IMR-90 (cell line): ENCODE data around the gene VWA5A. TPM values are rescaled to one million over a fixed set of nuclear protein-coding genes. Genes with fewer than 3 reads are reported as not detected.
A peak's percentile ranks its signal among the peaks of the same experiment; 100 is the strongest.

Source experiments
- ATAC-seq: fragments of 200-7000 bp; cut with Tn5 transposase; 2 replicates; pipeline ENCODE4 v1.9.1; 2020; ENCODE audit warnings: low read depth, mild to moderate bottlenecking, moderate library complexity
- BruUV-seq: library from RNA; stranded (reverse); fragments of 400-500 nt; replicated peaks from 2 replicates; lab custom pipeline; 2021; lab: Mats Ljungman, UMichigan
- CTCF ChIA-PET: fragments of 300-600 bp; formaldehyde crosslinking; extraction: SDS; loops from one replicate; lab custom pipeline; 2021; ENCODE audit warnings: antibody characterized with exemption; lab: Yijun Ruan, JAX
- POLR2A ChIA-PET: fragments of 300-600 bp; sonication (Branson Sonifier 250); formaldehyde crosslinking; loops from one replicate; lab custom pipeline; 2022; ENCODE audit warnings: antibody characterized with exemption; ENCODE audit not compliant: unreplicated experiment; lab: Charles Lee
- DNase-seq: peaks from one replicate; pipeline ENCODE4 v3.0.0; 2013
- H2AFZ ChIP-seq: replicated peaks from 2 replicates; pipeline ENCODE3; 2013; ENCODE audit warnings: low read length, mild to moderate bottlenecking; ENCODE audit not compliant: poor library complexity
- H2AK5ac ChIP-seq: 2 replicates; pipeline ENCODE4 v1.6.1; 2013; ENCODE audit warnings: low read depth, low read length, inconsistent platforms
- H2AK9ac ChIP-seq: replicated peaks from 2 replicates; pipeline ENCODE3; 2013; ENCODE audit warnings: mild to moderate bottlenecking, low read depth, low read length, moderate library complexity; ENCODE audit not compliant: poor library complexity
- H2BK120ac ChIP-seq: 2 replicates; pipeline ENCODE4 v1.6.1; 2013; ENCODE audit warnings: low read depth, low read length, inconsistent platforms
- H2BK15ac ChIP-seq: 3 replicates; pipeline ENCODE4 v1.6.1; 2013; ENCODE audit warnings: low read depth, low read length, inconsistent platforms
- H2BK20ac ChIP-seq: 2 replicates; pipeline ENCODE4 v1.6.1; 2013; ENCODE audit warnings: low read depth, mild to moderate bottlenecking, inconsistent platforms, low read length, moderate library complexity
- H2BK5ac ChIP-seq: 2 replicates; pipeline ENCODE4 v1.6.1; 2013; ENCODE audit warnings: mild to moderate bottlenecking, low read depth, low read length, inconsistent platforms; ENCODE audit not compliant: poor library complexity, severe bottlenecking
- H3K14ac ChIP-seq: replicated peaks from 2 replicates; pipeline ENCODE4 v1.6.1; 2013; ENCODE audit warnings: low read depth, low read length, inconsistent platforms
- H3K18ac ChIP-seq: 2 replicates; pipeline ENCODE4 v1.6.1; 2013; ENCODE audit warnings: low read depth, low read length, control low read depth
- H3K23ac ChIP-seq: 2 replicates; pipeline ENCODE4 v1.6.1; 2013; ENCODE audit warnings: low read depth, low read length, inconsistent platforms
- H3K27ac ChIP-seq: 2 replicates; pipeline ENCODE4 v1.5.1; 2013; ENCODE audit warnings: mild to moderate bottlenecking, control low read depth, low read length; ENCODE audit not compliant: insufficient read depth
- H3K27me3 ChIP-seq: 2 replicates; pipeline ENCODE4 v1.6.1; 2013; ENCODE audit warnings: low read length; ENCODE audit not compliant: control insufficient read depth, insufficient read depth
- H3K36me3 ChIP-seq: 2 replicates; pipeline ENCODE4 v1.6.1; 2013; ENCODE audit warnings: low read length, mixed read lengths; ENCODE audit not compliant: control insufficient read depth, insufficient read depth
- H3K4ac ChIP-seq: 2 replicates; pipeline ENCODE4 v1.6.1; 2013; ENCODE audit warnings: low read depth, low read length, inconsistent platforms
- H3K4me1 ChIP-seq: 2 replicates; pipeline ENCODE4 v1.6.1; 2013; ENCODE audit warnings: low read length, mixed read lengths; ENCODE audit not compliant: control insufficient read depth, insufficient read depth
- H3K4me2 ChIP-seq: 2 replicates; pipeline ENCODE4 v1.6.1; 2013; ENCODE audit warnings: low read depth, mild to moderate bottlenecking, control low read depth, low read length, moderate library complexity
- H3K4me3 ChIP-seq: 2 replicates; pipeline ENCODE4 v1.5.1; 2013; ENCODE audit warnings: low read depth, mild to moderate bottlenecking, control low read depth, low read length, moderate library complexity; ENCODE audit not compliant: insufficient read depth
- H3K56ac ChIP-seq: 2 replicates; pipeline ENCODE4 v1.6.1; 2013; ENCODE audit warnings: low read length, inconsistent platforms; ENCODE audit not compliant: insufficient read depth; ENCODE audit errors: extremely low read depth
- H3K79me1 ChIP-seq, 2 experiments: 2 replicates each; pipeline ENCODE4 v1.6.1; 2013; ENCODE audit warnings: low read length in 2 of 2, inconsistent platforms in 1 of 2, low read depth in 1 of 2
- H3K9ac ChIP-seq: 2 replicates; pipeline ENCODE4 v1.6.1; 2013; ENCODE audit warnings: low read depth, low read length, control low read depth
- H3K9me1 ChIP-seq: 2 replicates; pipeline ENCODE4 v1.6.1; 2013; ENCODE audit warnings: low read length, inconsistent platforms; ENCODE audit not compliant: insufficient read depth
- H3K9me3 ChIP-seq: 2 replicates; pipeline ENCODE4 v1.6.1; 2013; ENCODE audit warnings: low read length; ENCODE audit not compliant: control insufficient read depth, insufficient read depth
- H4K20me1 ChIP-seq: 2 replicates; pipeline ENCODE4 v1.6.1; 2013; ENCODE audit warnings: low read length, inconsistent platforms; ENCODE audit not compliant: insufficient read depth
- H4K5ac ChIP-seq: 2 replicates; pipeline ENCODE4 v1.6.1; 2013; ENCODE audit warnings: mild to moderate bottlenecking, low read depth, low read length, control low read depth
- H4K8ac ChIP-seq, 2 experiments: 2 replicates each; pipeline ENCODE4 v1.6.1; 2013; ENCODE audit warnings: low read depth in 2 of 2, low read length in 2 of 2, control low read depth in 1 of 2, inconsistent platforms in 1 of 2
- H4K91ac ChIP-seq: 2 replicates; pipeline ENCODE4 v1.6.1; 2013; ENCODE audit warnings: low read depth, low read length, inconsistent platforms; ENCODE audit not compliant: insufficient read depth
- FOS ChIP-seq: fragments of 150-350 bp; IDR thresholded peaks from 2 replicates; pipeline ENCODE4 v1.6.1; 2016; ENCODE audit warnings: low read depth, low read length
- MAFK ChIP-seq: IDR thresholded peaks from 2 replicates; pipeline ENCODE4 v1.6.1; 2012; ENCODE audit warnings: low read depth, low read length, improper control_type of control experiment
- MAZ ChIP-seq: IDR thresholded peaks from 2 replicates; pipeline ENCODE4 v1.6.1; 2012; ENCODE audit warnings: low read depth, mild to moderate bottlenecking, low read length, improper control_type of control experiment, moderate library complexity, borderline replicate concordance
- MXI1 ChIP-seq: IDR thresholded peaks from 2 replicates; pipeline ENCODE4 v1.6.1; 2012; ENCODE audit warnings: low read depth, mild to moderate bottlenecking, low read length, moderate library complexity, borderline replicate concordance
- POLR2A ChIP-seq: IDR thresholded peaks from 2 replicates; pipeline ENCODE4 v1.6.1; 2012; ENCODE audit warnings: mild to moderate bottlenecking, low read depth, low read length
- WGBS, 2 experiments: methylation state at CpG; one replicate each; pipeline versions ENCODE4 v1.1.5 to v1.1.7; 2013; ENCODE audit warnings: missing lambda C conversion rate in 2 of 2; ENCODE audit not compliant: insufficient read length in 1 of 2; ENCODE audit errors: extremely low coverage in 2 of 2; 5-methylcytosine and 5-hydroxymethylcytosine counted together
- dilution Hi-C: fragments of 300-500 bp; cut with HindIII; formaldehyde crosslinking; loops from one replicate; pipeline ENCODE4 v1.14.3; 2018; ENCODE audit warnings: low sequenced_read_pairs; ENCODE audit not compliant: unreplicated experiment
- in situ Hi-C: fragments of 300-500 bp; cut with MboI; formaldehyde crosslinking; loops from 3 replicates; pipeline ENCODE4 v1.14.3; 2019; ENCODE audit warnings: low sequenced_read_pairs, inconsistent platforms, mixed read lengths
- intact Hi-C: fragments of 100-400 bp; cut with micrococcal nuclease; formaldehyde crosslinking; loops from 2 replicates; pipeline ENCODE4 v1.10.0; 2022
- polyA plus RNA-seq, 3 experiments: library from polyadenylated mRNA; depleted of rRNA; stranded (reverse); fragments of >200 nt; gene quantifications; 2 replicates each; pipeline ENCODE4 v1.2.3, GENCODE V29; 2012; ENCODE audit warnings: low replicate concordance in 1 of 3
- total RNA-seq: library from RNA; depleted of rRNA; stranded (reverse); fragments of >200 nt; gene quantifications from 2 replicates; pipeline ENCODE4 v1.2.3, GENCODE V29; 2012

Gene VWA5A
- total and polyA plus RNA-seq, 2 of the 4 experiments (the other 2 are of a cell fraction) = 5.6 to 6.8 TPM

DNA sequence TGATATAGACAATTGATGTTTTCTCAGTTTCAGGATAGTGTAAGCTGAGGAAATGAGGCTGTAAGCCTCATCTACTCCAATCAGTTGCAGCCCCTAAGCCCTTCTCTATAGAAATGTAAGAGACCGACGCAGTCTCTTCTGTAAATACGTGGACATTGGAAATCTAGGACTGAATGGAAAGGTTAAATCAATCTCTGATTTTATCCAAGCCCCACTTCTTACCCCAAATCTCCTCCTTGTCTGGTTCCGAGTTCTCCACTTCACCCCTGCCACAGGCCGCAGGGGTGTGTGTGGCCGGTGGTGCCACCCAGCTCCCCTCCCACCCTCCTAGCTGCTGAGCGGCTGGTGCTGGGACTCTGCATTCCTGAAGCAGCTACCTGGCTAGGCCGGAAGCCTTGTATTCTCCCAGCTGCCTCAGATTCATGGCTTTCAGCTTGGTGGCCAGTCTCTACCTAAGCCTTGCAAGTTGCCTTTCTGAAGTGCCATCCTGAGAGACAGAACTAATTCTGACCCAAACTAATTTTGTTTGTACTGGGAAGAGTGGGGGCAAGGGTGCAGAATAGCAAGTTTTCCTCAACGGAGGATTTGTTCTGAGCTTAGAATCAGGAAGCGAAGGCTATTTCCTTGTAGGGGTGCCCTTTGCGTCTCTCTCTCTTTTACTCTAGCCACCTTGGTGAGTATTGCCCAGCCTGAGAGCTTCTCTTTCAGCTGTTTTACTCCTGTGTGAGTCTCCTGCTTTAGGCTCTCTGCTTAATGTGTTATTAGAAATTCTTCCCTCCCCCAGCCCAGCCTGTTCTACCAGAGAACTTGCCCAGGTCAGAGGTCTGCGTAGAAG lies 749 bp downstream of the VWA5A start:
- ChIA-PET POLR2A (interaction anchor here (0.6 kb wide), 1 partner anchor 12 kb away, joined by 6 read pairs; no protein-coding TSS in a partner anchor), CTCF (interaction anchor here (0.5 to 1.5 kb wide), 6 partner anchors 19 to 647 kb away, joined by 3 to 4 read pairs (median 3); no protein-coding TSS in a partner anchor)
- Histone ChIP-seq H2BK120ac (no peak overlapping the region), H3K9me1 (peaks cover 2% of the 10 kb centered on the region; the same call in 1 of the 2 replicates), H3K9me3 (no peaks in the 10 kb centered on the region), H3K14ac (peak overlapping the region; percentile 60), H4K8ac (0 out of 4 replicates have a peak overlapping the region, but pooled peaks have one; percentile 0 to 11), H3K4me1 (peaks cover 3% of the 10 kb centered on the region), H3K4me3 (peak overlapping the region; percentile 63), H3K27me3 (peaks cover 2% of the 10 kb centered on the region; the same call in 1 of the 2 replicates), H3K18ac (no peak overlapping the region), H3K9ac (peak overlapping the region; percentile 77; the same call in 1 of the 2 replicates), H3K4me2 (peak overlapping the region; percentile 84), H4K5ac (no peak overlapping the region), H2AK5ac (0 out of 2 replicates have a peak overlapping the region, but pooled peaks have one; percentile 2), H4K20me1 (no peaks in the 10 kb centered on the region), H3K79me1 (no peaks in the 10 kb centered on the region), H3K27ac (no peak overlapping the region), H2AFZ (peak overlapping the region; percentile 74), H2BK20ac (0 out of 2 replicates have a peak overlapping the region, but pooled peaks have one; percentile 17), H3K23ac (0 out of 2 replicates have a peak overlapping the region, but pooled peaks have one; percentile 29), H2BK5ac (no peak overlapping the region), H2BK15ac (no peak overlapping the region), H3K56ac (no peak overlapping the region), H2AK9ac (no peak overlapping the region), H4K91ac (peak overlapping the region; percentile 1; the same call in 1 of the 2 replicates), H3K36me3 (peaks cover 12% of the 10 kb centered on the region), H3K4ac (peak overlapping the region; percentile 59)
- TF ChIP-seq POLR2A (no peak), MXI1 (no peak), MAZ (no peak), FOS (no peak), MAFK (no peak)
- BruUV-seq = no TSS peak
- DNase-seq (no peak), ATAC-seq (peak; percentile 58)
- in situ Hi-C loops (no loop called here), dilution Hi-C loops (no loop called here), intact Hi-C loops (no loop called here)
- WGBS, 2 experiments = 17% methylated on average over 1 of the region's 12 CpGs; no CpG with 5 or more reads in 1 of the 2 experiments
